GM13976 (cell line): ENCODE data around the gene CCDC170.

ENCODE experiments used
- DNase-seq: peaks from one replicate; pipeline ENCODE4 v3.0.0; 2012; ENCODE audit warnings: low spot score
- CTCF ChIP-seq: IDR thresholded peaks from 2 replicates; pipeline ENCODE4 v1.5.1; 2012; ENCODE audit warnings: borderline replicate concordance, mild to moderate bottlenecking; ENCODE audit not compliant: insufficient read depth; ENCODE audit errors: extremely low read depth, missing control alignments, control extremely low read depth
- in situ Hi-C: fragments of 300-500 bp; cut with MboI; formaldehyde crosslinking; loops from one replicate; pipeline ENCODE4 v1.12.0; 2022; ENCODE audit warnings: low sequenced_read_pairs, mixed read lengths, inconsistent platforms; ENCODE audit not compliant: unreplicated experiment

Gene CCDC170

GRCh38 chr6:151651639-151652038 is 157.8 kb downstream of the CCDC170 start:
- no peak for DNase-seq
- no peak for TF ChIP-seq CTCF
- in situ Hi-C loops, result no loop called here

- no peak for TF ChIP-seq CTCF
- in situ Hi-C loops, result no loop called here
- no peak for DNase-seq
Observed at GRCh38 chr6:151652325-151652724, 158.5 kb downstream of the CCDC170 start.

- in situ Hi-C loops, result no loop called here
- no peak for DNase-seq
- TF ChIP-seq CTCF, result no peak
Observed at GRCh38 chr6:151655099-151655498, 161.3 kb downstream of the CCDC170 start.

- TF ChIP-seq CTCF, result no peak
- in situ Hi-C loops, result no loop called here
- DNase-seq, result no peak
Observed at GRCh38 chr6:151656392-151656791, 162.6 kb downstream of the CCDC170 start.

DNA sequence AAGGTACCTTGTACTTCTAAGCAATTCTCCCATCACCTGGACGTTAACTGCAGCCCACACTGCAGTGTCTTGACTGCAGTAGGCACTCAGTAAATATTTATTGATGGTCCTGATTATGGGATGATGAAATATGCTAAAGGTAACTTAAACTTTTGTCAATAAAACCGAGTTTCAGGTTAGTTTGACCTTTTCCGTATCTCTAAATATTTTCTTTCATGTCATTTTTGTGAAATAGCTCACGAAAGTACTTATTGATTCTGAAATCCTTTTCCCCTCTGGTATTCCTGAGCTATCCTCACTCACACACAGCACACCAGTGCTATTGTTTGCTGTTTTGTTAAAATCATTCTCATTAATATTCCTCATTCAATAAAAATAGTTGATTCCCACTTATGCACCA is 164.3 kb downstream of the CCDC170 start:
- in situ Hi-C loops, result no loop called here
- no peak for TF ChIP-seq CTCF
- DNase-seq, result no peak

GRCh38 chr6:151659212-151659611 is 165.4 kb downstream of the CCDC170 start:
- no peak for DNase-seq
- in situ Hi-C loops, result no loop called here
- no peak for TF ChIP-seq CTCF

GRCh38 chr6:151661509-151661908 is 167.7 kb downstream of the CCDC170 start:
- no peak for DNase-seq
- in situ Hi-C loops, result no loop called here
- no peak for TF ChIP-seq CTCF
